Caco-2 (cell line): Measurements from ENCODE around the gene AHCYL1. TPM values are rescaled to one million over a fixed set of nuclear protein-coding genes. Genes with fewer than 3 reads are reported as not detected.

Source experiments
- BruUV-seq: library from RNA; stranded (reverse); fragments of 400-500 nt; replicated peaks from 2 replicates; lab custom pipeline; 2021; lab: Mats Ljungman, UMichigan
- CTCF ChIA-PET: fragments of 300-600 bp; sonication (Branson Sonifier 250); formaldehyde crosslinking; loops from one replicate; lab custom pipeline; 2022; ENCODE audit warnings: antibody characterized with exemption; lab: Charles Lee
- POLR2A ChIA-PET: fragments of 300-600 bp; sonication (Branson Sonifier 250); formaldehyde crosslinking; loops from one replicate; lab custom pipeline; 2022; ENCODE audit warnings: antibody characterized with exemption; lab: Charles Lee
- DNase-seq, 2 experiments: peaks; one replicate each; pipeline versions ENCODE4 v3.0.0 to v3.0.0-alpha.2; 2020 to 2022
- H3K27me3 ChIP-seq: replicated peaks from 2 replicates; pipeline ENCODE4 v1.6.0; 2011; ENCODE audit warnings: low read length; ENCODE audit not compliant: control insufficient read depth, insufficient read depth
- H3K36me3 ChIP-seq: 2 replicates; pipeline ENCODE4 v1.5.1; 2011; ENCODE audit warnings: low read length; ENCODE audit not compliant: control insufficient read depth, insufficient read depth
- H3K4me1 ChIP-seq: fragments of 250-450 bp; sonication (Bioruptor Pico); 2 replicates; pipeline ENCODE4 v1.5.1; 2020; ENCODE audit warnings: mild to moderate bottlenecking
- H3K4me3 ChIP-seq: 2 replicates; pipeline ENCODE4 v1.5.1; 2011; ENCODE audit warnings: low read depth, mild to moderate bottlenecking, control low read depth, low read length
- H3K9me3 ChIP-seq: fragments of 250-450 bp; sonication (Bioruptor Pico); 2 replicates; pipeline ENCODE4 v1.5.1; 2020; ENCODE audit warnings: mild to moderate bottlenecking, moderate library complexity
- H3K27ac Mint-ChIP-seq: one replicate; pipeline ENCODE4 v1.8.0; 2022; ENCODE audit warnings: mixed read lengths; ENCODE audit not compliant: unreplicated experiment
- H3K27me3 Mint-ChIP-seq: one replicate; pipeline ENCODE4 v1.8.0; 2022; ENCODE audit warnings: mixed read lengths; ENCODE audit not compliant: insufficient read depth, unreplicated experiment
- H3K36me3 Mint-ChIP-seq: one replicate; pipeline ENCODE4 v1.8.0; 2022; ENCODE audit warnings: mild to moderate bottlenecking, mixed read lengths; ENCODE audit not compliant: insufficient read depth, unreplicated experiment
- H3K4me1 Mint-ChIP-seq: one replicate; pipeline ENCODE4 v1.8.0; 2022; ENCODE audit warnings: low read depth, mixed read lengths; ENCODE audit not compliant: unreplicated experiment
- H3K4me3 Mint-ChIP-seq: one replicate; pipeline ENCODE4 v1.8.0; 2022; ENCODE audit warnings: mild to moderate bottlenecking, moderate library complexity, mixed read lengths; ENCODE audit not compliant: unreplicated experiment
- H3K9me3 Mint-ChIP-seq: one replicate; pipeline ENCODE4 v1.8.0; 2022; ENCODE audit warnings: mixed read lengths; ENCODE audit not compliant: unreplicated experiment
- CTCF ChIP-seq, 2 experiments: fragments of 200-600 bp in 1 of 2; IDR thresholded peaks; 1 replicate in 1 of 2; 2 replicates in 1 of 2; pipeline versions ENCODE4 v1.5.1 to v1.8.0; 2011 to 2022; ENCODE audit warnings: antibody characterized with exemption in 1 of 2, control low read depth in 1 of 2, inconsistent platforms in 1 of 2, low read depth in 1 of 2, low read length in 1 of 2, mild to moderate bottlenecking in 1 of 2, moderate library complexity in 1 of 2; ENCODE audit not compliant: insufficient read depth in 1 of 2, severe bottlenecking in 1 of 2, unreplicated experiment in 1 of 2
- intact Hi-C: fragments of 100-400 bp; cut with micrococcal nuclease; formaldehyde crosslinking; loops from one replicate; pipeline ENCODE4 v1.10.0; 2022; ENCODE audit not compliant: unreplicated experiment
- total RNA-seq: library from RNA; stranded (reverse); gene quantifications from 2 replicates; pipeline ENCODE4 v1.2.3, GENCODE V29; 2022

AHCYL1 gene
- total RNA-seq, 1 experiment from 2014 or later, result 64.2 TPM

GRCh38 chr1:110056285-110056683 lies 71.7 kb downstream of the AHCYL1 start:
- no peaks in the 10 kb centered on the region for H3K4me1 Mint-ChIP-seq
- no peaks in the 10 kb centered on the region for H3K9me3 Mint-ChIP-seq
- Histone ChIP-seq H3K36me3 (peaks cover 1% of the 10 kb centered on the region), H3K4me3 (no peak overlapping the region), H3K27me3 (no peaks in the 10 kb centered on the region), H3K4me1 (no peaks in the 10 kb centered on the region), H3K9me3 (no peaks in the 10 kb centered on the region)
- BruUV-seq, result no TSS peak
- intact Hi-C loops, result no loop called here
- no peak for TF ChIP-seq CTCF (IDR thresholded peaks at IDR 0.05; ENCODE audit: insufficient read depth in 1 of 2, low read depth in 1 of 2, low read length in 1 of 2, severe bottlenecking in 1 of 2, unreplicated experiment in 1 of 2)
- POLR2A ChIA-PET, result no interaction called here
- H3K36me3 Mint-ChIP-seq, result peaks cover 58% of the 10 kb centered on the region
- no peaks in the 10 kb centered on the region for H3K27me3 Mint-ChIP-seq
- H3K4me3 Mint-ChIP-seq, result no peak overlapping the region
- H3K27ac Mint-ChIP-seq, result no peak overlapping the region
- CTCF ChIA-PET, result no interaction called here
- no peak for DNase-seq

DNA sequence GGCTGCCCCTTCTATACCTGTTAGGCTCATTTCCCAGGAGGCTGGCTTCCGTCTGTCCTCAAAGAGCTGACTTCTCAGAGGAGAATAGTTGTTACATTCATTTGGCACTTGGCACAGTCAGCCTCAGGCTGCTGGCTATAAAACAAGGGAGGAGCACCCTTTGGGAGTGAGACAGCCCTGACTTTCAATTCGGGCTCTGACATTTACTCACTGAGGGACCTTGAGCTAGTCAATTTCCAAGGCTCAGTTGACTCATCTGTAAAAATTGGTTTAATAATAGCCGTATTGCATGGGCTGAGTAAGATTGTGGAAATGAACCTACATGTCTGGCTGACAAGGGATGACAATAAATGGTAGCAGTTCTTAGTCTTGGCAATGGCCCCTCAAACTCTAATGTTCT lies 72.2 kb downstream of the AHCYL1 start:
- no peak for TF ChIP-seq CTCF (IDR thresholded peaks at IDR 0.05; ENCODE audit: insufficient read depth in 1 of 2, low read depth in 1 of 2, low read length in 1 of 2, severe bottlenecking in 1 of 2, unreplicated experiment in 1 of 2)
- no peak for DNase-seq
- H3K4me3 Mint-ChIP-seq, result no peak overlapping the region
- no peaks in the 10 kb centered on the region for H3K9me3 Mint-ChIP-seq
- Histone ChIP-seq H3K36me3 (peaks cover 1% of the 10 kb centered on the region), H3K9me3 (no peaks in the 10 kb centered on the region), H3K4me1 (no peaks in the 10 kb centered on the region), H3K4me3 (no peak overlapping the region), H3K27me3 (no peaks in the 10 kb centered on the region)
- no peaks in the 10 kb centered on the region for H3K27me3 Mint-ChIP-seq
- ChIA-PET POLR2A (no interaction called here), CTCF (interaction anchor here (0.6 to 1.0 kb wide), 2 partner anchors 22 to 111 kb away, joined by 3 to 4 read pairs; partner anchors contain the start of gene STRIP1)
- intact Hi-C loops, result no loop called here
- peaks cover 58% of the 10 kb centered on the region for H3K36me3 Mint-ChIP-seq
- BruUV-seq, result no TSS peak
- no peak overlapping the region for H3K27ac Mint-ChIP-seq
- H3K4me1 Mint-ChIP-seq, result no peaks in the 10 kb centered on the region

DNA sequence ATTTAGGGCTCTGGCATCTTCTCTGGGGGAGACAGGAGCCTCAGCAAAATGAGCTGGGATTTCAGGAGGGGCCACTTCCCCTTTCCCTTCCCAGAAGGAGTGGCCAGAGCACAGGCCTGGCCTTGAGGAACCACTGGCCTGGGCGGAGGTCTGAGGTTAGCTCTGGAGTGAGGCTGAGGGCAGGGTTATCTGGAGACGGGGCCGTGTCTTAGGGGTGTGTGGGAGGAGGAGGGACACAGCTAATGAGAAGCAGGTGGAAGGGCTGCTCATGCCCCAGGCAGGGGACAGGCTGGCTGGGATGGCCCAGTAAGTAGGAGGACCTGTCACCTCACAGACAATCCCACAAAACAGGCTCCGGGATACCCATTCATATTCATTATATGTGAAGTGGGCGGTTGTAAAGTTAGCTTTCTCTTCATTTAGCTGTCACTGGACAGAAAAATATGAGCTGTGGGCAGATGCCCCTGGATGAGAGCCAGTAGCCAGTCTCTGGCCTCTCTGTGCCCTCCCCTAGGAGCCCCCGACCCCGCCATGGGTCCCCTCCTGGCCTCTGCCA lies 73.5 kb downstream of the AHCYL1 start:
- H3K27ac Mint-ChIP-seq, result no peak overlapping the region
- peaks cover 54% of the 10 kb centered on the region for H3K36me3 Mint-ChIP-seq
- H3K27me3 Mint-ChIP-seq, result no peaks in the 10 kb centered on the region
- H3K4me3 Mint-ChIP-seq, result no peak overlapping the region
- H3K9me3 Mint-ChIP-seq, result no peaks in the 10 kb centered on the region
- intact Hi-C loops, result no loop called here
- Histone ChIP-seq H3K27me3 (no peaks in the 10 kb centered on the region), H3K4me1 (no peaks in the 10 kb centered on the region), H3K4me3 (no peak overlapping the region), H3K36me3 (peaks cover 1% of the 10 kb centered on the region), H3K9me3 (no peaks in the 10 kb centered on the region)
- no peak for DNase-seq
- no peaks in the 10 kb centered on the region for H3K4me1 Mint-ChIP-seq
- no peak for TF ChIP-seq CTCF (IDR thresholded peaks at IDR 0.05; ENCODE audit: insufficient read depth in 1 of 2, low read depth in 1 of 2, low read length in 1 of 2, severe bottlenecking in 1 of 2, unreplicated experiment in 1 of 2)
- CTCF ChIA-PET, result no interaction called here
- no TSS peak for BruUV-seq
- POLR2A ChIA-PET, result no interaction called here
